ENCODE results near the gene FCMR.

DNA sequence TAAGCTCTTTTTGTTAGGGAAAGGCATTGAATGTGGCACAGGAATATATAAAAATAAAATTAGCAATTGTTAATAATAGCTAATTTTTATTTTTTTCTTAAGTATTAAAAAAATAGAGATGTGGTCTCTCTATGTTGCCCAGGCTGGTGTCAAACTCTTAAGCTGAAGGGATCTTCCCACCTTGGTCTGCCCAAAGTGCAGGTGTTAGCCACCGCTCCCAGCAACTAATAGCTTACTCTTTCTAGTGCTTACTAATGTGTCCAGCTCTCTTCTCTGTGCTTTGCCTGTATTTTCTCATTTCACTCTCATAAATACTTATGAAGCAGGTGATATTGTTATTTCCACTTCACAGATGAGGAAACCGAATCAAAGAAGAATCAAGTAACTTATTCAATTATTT lies 37.9 kb downstream of the FCMR start:
- TF ChIP-seq, protein P1, sequence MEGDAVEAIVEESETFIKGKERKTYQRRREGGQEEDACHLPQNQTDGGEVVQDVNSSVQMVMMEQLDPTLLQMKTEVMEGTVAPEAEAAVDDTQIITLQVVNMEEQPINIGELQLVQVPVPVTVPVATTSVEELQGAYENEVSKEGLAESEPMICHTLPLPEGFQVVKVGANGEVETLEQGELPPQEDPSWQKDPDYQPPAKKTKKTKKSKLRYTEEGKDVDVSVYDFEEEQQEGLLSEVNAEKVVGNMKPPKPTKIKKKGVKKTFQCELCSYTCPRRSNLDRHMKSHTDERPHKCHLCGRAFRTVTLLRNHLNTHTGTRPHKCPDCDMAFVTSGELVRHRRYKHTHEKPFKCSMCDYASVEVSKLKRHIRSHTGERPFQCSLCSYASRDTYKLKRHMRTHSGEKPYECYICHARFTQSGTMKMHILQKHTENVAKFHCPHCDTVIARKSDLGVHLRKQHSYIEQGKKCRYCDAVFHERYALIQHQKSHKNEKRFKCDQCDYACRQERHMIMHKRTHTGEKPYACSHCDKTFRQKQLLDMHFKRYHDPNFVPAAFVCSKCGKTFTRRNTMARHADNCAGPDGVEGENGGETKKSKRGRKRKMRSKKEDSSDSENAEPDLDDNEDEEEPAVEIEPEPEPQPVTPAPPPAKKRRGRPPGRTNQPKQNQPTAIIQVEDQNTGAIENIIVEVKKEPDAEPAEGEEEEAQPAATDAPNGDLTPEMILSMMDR (IDR thresholded peaks at IDR 0.05) = no peak
- no peak for TF ChIP-seq POLR2A (IDR thresholded peaks at IDR 0.05)

Measured in stomach (tissue), 4 donors.